Prostate gland (tissue), 2 donors: Measurements from ENCODE around the gene IPO13. TPM values are rescaled to one million over a fixed set of nuclear protein-coding genes. Genes with fewer than 3 reads are reported as not detected.

Experiments used
- DNase-seq: peaks from one replicate; pipeline ENCODE4 v3.0.0-alpha.2; 2019; ENCODE audit warnings: low spot score
- H3K27ac ChIP-seq, 2 donors: fragments of 200-600 bp; sonication (generic); 2 replicates each; pipeline ENCODE4 v1.5.1; 2017 to 2019
- H3K27me3 ChIP-seq: fragments of 200-600 bp; sonication (generic); replicated peaks from 2 replicates; pipeline ENCODE4 v1.5.1; 2019; ENCODE audit not compliant: insufficient read depth
- H3K36me3 ChIP-seq, 2 donors: fragments of 200-600 bp; sonication (generic); 1 replicate in 1 of 2; 2 replicates in 1 of 2; pipeline versions ENCODE4 v1.5.1 to v1.8.1; 2017 to 2019
- H3K4me1 ChIP-seq: fragments of 200-600 bp; sonication (generic); replicated peaks from 2 replicates; pipeline ENCODE4 v1.5.1; 2019
- H3K4me3 ChIP-seq, 2 donors: fragments of 200-600 bp; sonication (generic); 2 replicates each; pipeline ENCODE4 v1.5.1; 2017 to 2019
- H3K9me3 ChIP-seq: fragments of 200-600 bp; sonication (generic); 2 replicates; pipeline ENCODE4 v1.5.1; 2017
- CTCF ChIP-seq, 4 experiments: fragments of 200-600 bp in 2 of 4; fragments of 450-650 bp in 2 of 4; sonication (generic) in 2 of 4; IDR thresholded peaks; 1 replicate in 3 of 4; 2 replicates in 1 of 4; pipeline ENCODE4 v1.5.1; 2016 to 2019; ENCODE audit warnings: antibody characterized with exemption in 4 of 4, mild to moderate bottlenecking in 2 of 4, moderate library complexity in 2 of 4
- POLR2A ChIP-seq: fragments of 450-650 bp; IDR thresholded peaks from one replicate; pipeline ENCODE4 v1.6.1; 2016; ENCODE audit warnings: antibody characterized with exemption, mild to moderate bottlenecking
- POLR2AphosphoS5 ChIP-seq: sonication (generic); formaldehyde crosslinking; IDR thresholded peaks from one replicate; pipeline ENCODE4 v1.6.1; 2017; ENCODE audit warnings: antibody characterized with exemption
- WGBS: methylation state at CpG from one replicate; pipeline ENCODE4 v1.1.5; 2018; 5-methylcytosine and 5-hydroxymethylcytosine counted together
- intact Hi-C: fragments of 100-400 bp; cut with DNase I; formaldehyde crosslinking; loops from one replicate; pipeline ENCODE4 v1.14.2; 2022
- total RNA-seq, 2 donors: library from RNA; depleted of rRNA; stranded (reverse); fragments of >200 nt; gene quantifications; one replicate each; pipeline ENCODE4 v1.1.0, GENCODE V29; 2016

The IPO13 gene
- total RNA-seq, 2 donors from 2014 or later: 27.7 to 55.7 TPM

- Histone ChIP-seq H3K36me3 (no peaks in the 10 kb centered on the region), H3K27me3 (no peaks in the 10 kb centered on the region), H3K9me3 (no peaks in the 10 kb centered on the region), H3K4me3 (no peak overlapping the region), H3K4me1 (no peaks in the 10 kb centered on the region), H3K27ac (no peak overlapping the region)
- intact Hi-C loops: no loop called here
- TF ChIP-seq POLR2AphosphoS5 (no peak), CTCF (IDR thresholded peaks at IDR 0.05) (no peak), POLR2A (no peak)
- 70% methylated on average over 4 of the region's 4 CpGs for WGBS
- DNase-seq: peak; percentile 25
Measured at GRCh38 chr1:43902058-43902831, 44.5 kb upstream of the IPO13 start.

GRCh38 chr1:43904660-43905551 lies 41.8 kb upstream of the IPO13 start:
- Histone ChIP-seq H3K9me3 (no peaks in the 10 kb centered on the region), H3K4me1 (no peaks in the 10 kb centered on the region), H3K27ac (no peak overlapping the region), H3K4me3 (no peak overlapping the region), H3K36me3 (no peaks in the 10 kb centered on the region), H3K27me3 (no peaks in the 10 kb centered on the region)
- DNase-seq: no peak
- WGBS: 80% methylated on average over 7 of the region's 7 CpGs
- intact Hi-C loops: no loop called here
- TF ChIP-seq POLR2AphosphoS5 (no peak), POLR2A (no peak), CTCF (IDR thresholded peaks at IDR 0.05) (no peak)

GRCh38 chr1:43908226-43908625 lies 38.5 kb upstream of the IPO13 start:
- Histone ChIP-seq H3K9me3 (no peaks in the 10 kb centered on the region), H3K4me1 (no peaks in the 10 kb centered on the region), H3K27ac (no peak overlapping the region), H3K36me3 (no peaks in the 10 kb centered on the region), H3K27me3 (no peaks in the 10 kb centered on the region), H3K4me3 (no peak overlapping the region)
- intact Hi-C loops: no loop called here
- TF ChIP-seq POLR2AphosphoS5 (no peak), CTCF (IDR thresholded peaks at IDR 0.05) (no peak), POLR2A (no peak)
- DNase-seq: no peak
- WGBS: 100% methylated on average over 2 of the region's 2 CpGs

- intact Hi-C loops: no loop called here
- 93% methylated on average over 5 of the region's 5 CpGs for WGBS
- Histone ChIP-seq H3K27ac (peak overlapping the region in 1 of 2 donors; percentile 10), H3K4me3 (no peak overlapping the region), H3K9me3 (no peaks in the 10 kb centered on the region), H3K27me3 (no peaks in the 10 kb centered on the region), H3K36me3 (no peaks in the 10 kb centered on the region), H3K4me1 (no peaks in the 10 kb centered on the region)
- DNase-seq: no peak
- TF ChIP-seq CTCF (IDR thresholded peaks at IDR 0.05): no peak
- no peak for TF ChIP-seq POLR2A
- no peak for TF ChIP-seq POLR2AphosphoS5
Measured at GRCh38 chr1:43908858-43909257, 37.9 kb upstream of the IPO13 start.
